HepG2 (cell line): ENCODE data around the gene NFE2L1. TPM values are rescaled to one million over a fixed set of nuclear protein-coding genes. Genes with fewer than 3 reads are reported as not detected.

Experiments
- ELF1 ChIP-seq: sonication (generic); formaldehyde crosslinking; IDR thresholded peaks from 2 replicates; pipeline ENCODE4 v1.4.0; 2020; ENCODE audit warnings: missing genetic modification reagents
- GLI4 ChIP-seq: sonication (generic); formaldehyde crosslinking; IDR thresholded peaks from 2 replicates; pipeline ENCODE4 v1.5.1; 2020; ENCODE audit warnings: missing genetic modification reagents, mild to moderate bottlenecking, moderate library complexity, borderline replicate concordance
- GMEB2 ChIP-seq: IDR thresholded peaks from 2 replicates; pipeline ENCODE4 v1.6.1; 2016; ENCODE audit warnings: missing biosample characterization, missing genetic modification reagents, low read depth
- GTF2F1 ChIP-seq: fragments of 150-350 bp; IDR thresholded peaks from 2 replicates; pipeline ENCODE4 v1.6.1; 2014; ENCODE audit warnings: low read length
- HNRNPL ChIP-seq: fragments of 200-400 bp; formaldehyde crosslinking; IDR thresholded peaks from 2 replicates; pipeline ENCODE4 v1.6.1; 2017; ENCODE audit warnings: mild to moderate bottlenecking, low read depth, low read length
- PAWR ChIP-seq: sonication (generic); formaldehyde crosslinking; IDR thresholded peaks from 2 replicates; pipeline ENCODE4 v1.4.0; 2020; ENCODE audit warnings: missing genetic modification reagents, mild to moderate bottlenecking, borderline replicate concordance
- PCBP1 ChIP-seq: fragments of 200-400 bp; formaldehyde crosslinking; IDR thresholded peaks from 2 replicates; pipeline ENCODE4 v1.6.1; 2017; ENCODE audit warnings: mild to moderate bottlenecking, low read depth, low read length, borderline replicate concordance
- PITX1 ChIP-seq: sonication (generic); formaldehyde crosslinking; IDR thresholded peaks from 2 replicates; pipeline ENCODE4 v1.5.1; 2020; ENCODE audit warnings: mild to moderate bottlenecking, missing genetic modification reagents
- PRDM4 ChIP-seq: sonication (generic); formaldehyde crosslinking; IDR thresholded peaks from 2 replicates; pipeline ENCODE4 v1.9.0; 2021; ENCODE audit warnings: missing genetic modification reagents, borderline replicate concordance
- SMAD1 ChIP-seq: sonication (generic); formaldehyde crosslinking; IDR thresholded peaks from 2 replicates; pipeline ENCODE4 v1.4.0; 2020; ENCODE audit warnings: missing genetic modification reagents, low read depth, mild to moderate bottlenecking, borderline replicate concordance
- SP1 ChIP-seq, 2 experiments: fragments of 450-650 bp in 1 of 2; sonication (generic) in 1 of 2; formaldehyde crosslinking in 1 of 2; IDR thresholded peaks; 2 replicates each; pipeline versions ENCODE4 v1.4.0 to v1.6.1; 2016 to 2020; ENCODE audit warnings: missing genetic modification reagents in 1 of 2
- SP5 ChIP-seq: IDR thresholded peaks from 2 replicates; pipeline ENCODE4 v1.6.1; 2016; ENCODE audit warnings: low read depth, borderline replicate concordance
- ZNF10 ChIP-seq: sonication (generic); formaldehyde crosslinking; IDR thresholded peaks from 2 replicates; pipeline ENCODE4 v1.4.0; 2020; ENCODE audit warnings: mild to moderate bottlenecking, low read depth, missing genetic modification reagents, borderline replicate concordance
- ZNF326 ChIP-seq: sonication (generic); formaldehyde crosslinking; IDR thresholded peaks from 2 replicates; pipeline ENCODE4 v1.4.0; 2020; ENCODE audit warnings: missing genetic modification reagents, borderline replicate concordance
- ZNF788 ChIP-seq: sonication (generic); formaldehyde crosslinking; IDR thresholded peaks from 2 replicates; pipeline ENCODE4 v1.5.0; 2020; ENCODE audit warnings: mild to moderate bottlenecking, missing genetic modification reagents, borderline replicate concordance
- polyA plus RNA-seq, 8 experiments: library from polyadenylated mRNA; depleted of rRNA in 3 of 8; stranded (reverse) in 7 of 8; unstranded in 1 of 8; fragments of >200 nt; fragmentation: Illumina TruSeq in 4 of 8; extraction: Trizol in 4 of 8; gene quantifications; 2 replicates each; pipeline versions ENCODE4 v1.2.1 to v1.2.3, GENCODE V29; 2011 to 2016; ENCODE audit warnings: low read depth in 4 of 8, missing spikeins in 1 of 8, mixed read lengths in 1 of 8; ENCODE audit not compliant: insufficient read depth in 1 of 8
- total RNA-seq, 5 experiments: library from RNA; depleted of rRNA; stranded (reverse); fragments of >200 nt; fragmentation: Illumina TruSeq; extraction: Trizol; gene quantifications; 2 replicates each; pipeline ENCODE4 v1.2.3, GENCODE V29; 2016; ENCODE audit warnings: low read depth in 1 of 5
- TF ChIP-seq, protein P1 (sequence below): sonication (generic); formaldehyde crosslinking; conservative IDR thresholded peaks from 2 replicates; pipeline ENCODE4 v1.4.0; 2020; ENCODE audit warnings: mild to moderate bottlenecking, missing genetic modification reagents, moderate library complexity
- TF ChIP-seq, protein P2 (sequence below): sonication (generic); formaldehyde crosslinking; IDR thresholded peaks from 2 replicates; pipeline ENCODE4 v1.4.0; 2020; ENCODE audit warnings: missing genetic modification reagents
- TF ChIP-seq, protein P3 (sequence below): IDR thresholded peaks from 2 replicates; pipeline ENCODE4 v1.6.1; 2018; ENCODE audit warnings: missing genetic modification reagents

Gene NFE2L1
- total and polyA plus RNA-seq, 2 of the 13 experiments (the other 11 are each of a cell fraction or from before 2014, with no cell fraction given), result 67.0 to 234 TPM

- TF ChIP-seq GMEB2 (CRISPR knock-in tag) (no peak), PAWR (CRISPR knock-in tag) (no peak), PITX1 (CRISPR knock-in tag) (no peak), ELF1 (CRISPR knock-in tag) (no peak), ZNF326 (no peak), PRDM4 (CRISPR knock-in tag) (no peak), SMAD1 (CRISPR knock-in tag) (no peak), SP5 (CRISPR knock-in tag) (no peak), GLI4 (CRISPR knock-in tag) (no peak), ZNF10 (CRISPR knock-in tag) (no peak), GTF2F1 (no peak), PCBP1 (no peak), HNRNPL (peak; percentile 96), SP1 (IDR thresholded peaks at IDR 0.05) (no peak), SP1 (CRISPR knock-in tag; IDR thresholded peaks at IDR 0.05) (0 out of 2 replicates have a peak, but pooled peaks have one; percentile 9), ZNF788 (CRISPR knock-in tag) (no peak)
- TF ChIP-seq, protein P1, sequence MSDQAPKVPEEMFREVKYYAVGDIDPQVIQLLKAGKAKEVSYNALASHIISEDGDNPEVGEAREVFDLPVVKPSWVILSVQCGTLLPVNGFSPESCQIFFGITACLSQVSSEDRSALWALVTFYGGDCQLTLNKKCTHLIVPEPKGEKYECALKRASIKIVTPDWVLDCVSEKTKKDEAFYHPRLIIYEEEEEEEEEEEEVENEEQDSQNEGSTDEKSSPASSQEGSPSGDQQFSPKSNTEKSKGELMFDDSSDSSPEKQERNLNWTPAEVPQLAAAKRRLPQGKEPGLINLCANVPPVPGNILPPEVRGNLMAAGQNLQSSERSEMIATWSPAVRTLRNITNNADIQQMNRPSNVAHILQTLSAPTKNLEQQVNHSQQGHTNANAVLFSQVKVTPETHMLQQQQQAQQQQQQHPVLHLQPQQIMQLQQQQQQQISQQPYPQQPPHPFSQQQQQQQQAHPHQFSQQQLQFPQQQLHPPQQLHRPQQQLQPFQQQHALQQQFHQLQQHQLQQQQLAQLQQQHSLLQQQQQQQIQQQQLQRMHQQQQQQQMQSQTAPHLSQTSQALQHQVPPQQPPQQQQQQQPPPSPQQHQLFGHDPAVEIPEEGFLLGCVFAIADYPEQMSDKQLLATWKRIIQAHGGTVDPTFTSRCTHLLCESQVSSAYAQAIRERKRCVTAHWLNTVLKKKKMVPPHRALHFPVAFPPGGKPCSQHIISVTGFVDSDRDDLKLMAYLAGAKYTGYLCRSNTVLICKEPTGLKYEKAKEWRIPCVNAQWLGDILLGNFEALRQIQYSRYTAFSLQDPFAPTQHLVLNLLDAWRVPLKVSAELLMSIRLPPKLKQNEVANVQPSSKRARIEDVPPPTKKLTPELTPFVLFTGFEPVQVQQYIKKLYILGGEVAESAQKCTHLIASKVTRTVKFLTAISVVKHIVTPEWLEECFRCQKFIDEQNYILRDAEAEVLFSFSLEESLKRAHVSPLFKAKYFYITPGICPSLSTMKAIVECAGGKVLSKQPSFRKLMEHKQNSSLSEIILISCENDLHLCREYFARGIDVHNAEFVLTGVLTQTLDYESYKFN (CRISPR knock-in tag), result no peak
- TF ChIP-seq, protein P2, sequence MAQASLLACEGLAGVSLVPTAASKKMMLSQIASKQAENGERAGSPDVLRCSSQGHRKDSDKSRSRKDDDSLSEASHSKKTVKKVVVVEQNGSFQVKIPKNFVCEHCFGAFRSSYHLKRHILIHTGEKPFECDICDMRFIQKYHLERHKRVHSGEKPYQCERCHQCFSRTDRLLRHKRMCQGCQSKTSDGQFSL, result no peak
- TF ChIP-seq, protein P3, sequence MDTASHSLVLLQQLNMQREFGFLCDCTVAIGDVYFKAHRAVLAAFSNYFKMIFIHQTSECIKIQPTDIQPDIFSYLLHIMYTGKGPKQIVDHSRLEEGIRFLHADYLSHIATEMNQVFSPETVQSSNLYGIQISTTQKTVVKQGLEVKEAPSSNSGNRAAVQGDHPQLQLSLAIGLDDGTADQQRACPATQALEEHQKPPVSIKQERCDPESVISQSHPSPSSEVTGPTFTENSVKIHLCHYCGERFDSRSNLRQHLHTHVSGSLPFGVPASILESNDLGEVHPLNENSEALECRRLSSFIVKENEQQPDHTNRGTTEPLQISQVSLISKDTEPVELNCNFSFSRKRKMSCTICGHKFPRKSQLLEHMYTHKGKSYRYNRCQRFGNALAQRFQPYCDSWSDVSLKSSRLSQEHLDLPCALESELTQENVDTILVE, result no peak
Measured at GRCh38 chr17:48023400-48024148, 24.6 kb upstream of the NFE2L1 start (continued).
